ENCODE results near the gene ACMSD.

GRCh38 chr2:134934150-134934549 is 95.7 kb downstream of the ACMSD start:
- TF ChIP-seq ASH2L (IDR thresholded peaks at IDR 0.05; ENCODE audit: insufficient read length, low read depth, low read length) (no peak), ZNF841 (CRISPR knock-in tag; IDR thresholded peaks at IDR 0.05; ENCODE audit: borderline replicate concordance) (no peak), ZNF605 (CRISPR knock-in tag; IDR thresholded peaks at IDR 0.05) (no peak), EZH2 (conservative IDR thresholded peaks at IDR 0.05; ENCODE audit: low read depth, low read length) (no peak), HNRNPK (IDR thresholded peaks at IDR 0.05; ENCODE audit: low read depth, low read length, poor library complexity, severe bottlenecking) (no peak)
